HK-2 (cell line): Measurements from ENCODE around the gene CHD1L.
"Not testable (repeated sequence)": the region's sequence is repeated elsewhere in the genome, so short reads cannot be mapped to it uniquely, and the experiment has no call there.

Experiments
- DNase-seq: peaks from one replicate; pipeline ENCODE4 v3.0.0-alpha.2; 2018; ENCODE audit not compliant: unreplicated experiment

Gene CHD1L

GRCh38 chr1:147267711-147268110 lies 25.2 kb downstream of the CHD1L start:
- DNase-seq, result no peak

- no peak for DNase-seq
These were observed 28.2 kb downstream of the CHD1L start for GRCh38 chr1:147270721-147271120.

- no peak for DNase-seq
These were observed 29.6 kb downstream of the CHD1L start for GRCh38 chr1:147272042-147272441.

- DNase-seq, result no peak
These were observed 31.2 kb downstream of the CHD1L start for GRCh38 chr1:147273409-147274336.

- no peak for DNase-seq
These were observed 39.5 kb downstream of the CHD1L start for GRCh38 chr1:147281950-147282349.

GRCh38 chr1:147283011-147283410 lies 40.5 kb downstream of the CHD1L start:
- no peak for DNase-seq

GRCh38 chr1:147287133-147287865 lies 44.8 kb downstream of the CHD1L start:
- DNase-seq, result no peak

- no peak for DNase-seq
These were observed 49.5 kb downstream of the CHD1L start for GRCh38 chr1:147292012-147292411.

- peak; percentile 72 for DNase-seq
These were observed 50.3 kb downstream of the CHD1L start for GRCh38 chr1:147292631-147293251.

- DNase-seq, result no peak
These were observed 55.0 kb downstream of the CHD1L start for GRCh38 chr1:147297438-147297837.

GRCh38 chr1:147305803-147306202 lies 63.3 kb downstream of the CHD1L start:
- DNase-seq, result not testable (repeated sequence)

- no peak for DNase-seq
These were observed 74.5 kb downstream of the CHD1L start for GRCh38 chr1:147316968-147317367.

- not testable (repeated sequence) for DNase-seq
These were observed 84.6 kb downstream of the CHD1L start for GRCh38 chr1:147326933-147327687.

GRCh38 chr1:147334292-147334691 lies 91.8 kb downstream of the CHD1L start:
- DNase-seq, result no peak

GRCh38 chr1:147336291-147336690 lies 93.8 kb downstream of the CHD1L start:
- DNase-seq, result no peak

GRCh38 chr1:147337040-147337630 lies 94.7 kb downstream of the CHD1L start:
- no peak for DNase-seq

GRCh38 chr1:147338571-147338970 lies 96.1 kb downstream of the CHD1L start:
- DNase-seq, result no peak

- no peak for DNase-seq
These were observed 98.8 kb downstream of the CHD1L start for GRCh38 chr1:147341246-147341645.
